NCI-H69 (cell line): ENCODE results near the gene NFATC4.

Experiments used
- DNase-seq: peaks from one replicate; lab custom pipeline; 2025; lab: John Stamatoyannopoulos, UW

The NFATC4 gene

DNA sequence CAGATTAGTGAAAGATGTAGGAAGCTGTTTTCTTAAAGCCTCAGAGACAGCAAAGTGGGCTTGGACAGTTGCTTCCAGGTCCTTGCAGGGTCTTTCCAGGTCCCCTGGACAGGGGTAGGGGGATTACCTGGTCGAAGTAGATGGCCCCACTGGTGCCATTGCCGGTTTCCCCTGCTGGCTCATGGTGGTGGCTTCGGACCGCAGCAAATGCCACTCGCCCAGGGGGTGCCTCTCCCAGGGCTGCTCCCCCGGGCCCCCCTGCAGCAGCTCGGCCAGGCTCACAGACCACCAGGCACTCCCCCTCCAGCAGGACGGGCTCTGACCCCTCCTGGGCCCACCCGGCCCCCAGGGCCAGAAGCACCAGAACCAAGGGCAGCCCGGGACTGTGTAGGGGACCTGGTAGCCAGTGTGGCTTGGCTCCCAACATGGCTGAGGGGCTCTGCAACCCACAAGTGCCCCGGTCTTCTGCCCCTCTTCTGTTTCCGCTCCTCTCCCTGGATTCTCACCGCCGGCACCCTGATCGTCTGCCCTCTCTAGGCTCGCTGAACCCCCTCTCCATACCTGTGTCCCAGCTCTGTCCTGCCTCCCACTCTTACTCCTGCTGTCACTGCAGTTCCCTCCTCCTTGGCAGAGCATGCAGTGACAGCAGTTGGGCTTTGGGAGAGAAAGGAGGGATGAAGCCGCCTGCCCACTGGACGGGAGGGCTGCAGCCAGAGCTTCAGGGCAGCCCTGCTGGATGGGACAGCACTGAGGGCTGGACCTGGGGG, 60.8 kb downstream of the NFATC4 start:
- DNase-seq, result no peak
